ENCODE results near the gene SDHAF1. TPM values are rescaled to one million over a fixed set of nuclear protein-coding genes. Genes with fewer than 3 reads are reported as not detected.
A peak's percentile ranks its signal among the peaks of the same experiment; 100 is the strongest.

The SDHAF1 gene
- total RNA-seq, 1 donor from 2014 or later = 25.3 TPM

DNA sequence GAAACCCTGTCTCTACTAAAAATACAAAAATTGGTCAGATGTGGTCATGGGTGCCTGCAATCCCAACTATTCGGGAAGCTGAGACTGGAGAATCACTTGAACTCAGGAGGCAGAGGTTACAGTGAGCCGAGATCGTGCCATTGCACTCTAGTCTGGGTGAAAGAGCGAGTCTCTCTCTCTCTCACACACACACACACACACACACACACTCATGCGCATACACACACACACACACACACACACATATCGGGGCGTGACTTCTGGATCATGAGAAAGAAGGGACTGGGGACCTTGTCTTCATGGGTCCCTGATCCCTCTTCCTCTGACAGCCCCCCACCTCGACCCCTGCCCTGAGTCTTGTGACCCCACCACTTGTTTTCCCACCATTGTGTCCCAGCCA, 11.8 kb upstream of the SDHAF1 start:
- TF ChIP-seq, protein P1, sequence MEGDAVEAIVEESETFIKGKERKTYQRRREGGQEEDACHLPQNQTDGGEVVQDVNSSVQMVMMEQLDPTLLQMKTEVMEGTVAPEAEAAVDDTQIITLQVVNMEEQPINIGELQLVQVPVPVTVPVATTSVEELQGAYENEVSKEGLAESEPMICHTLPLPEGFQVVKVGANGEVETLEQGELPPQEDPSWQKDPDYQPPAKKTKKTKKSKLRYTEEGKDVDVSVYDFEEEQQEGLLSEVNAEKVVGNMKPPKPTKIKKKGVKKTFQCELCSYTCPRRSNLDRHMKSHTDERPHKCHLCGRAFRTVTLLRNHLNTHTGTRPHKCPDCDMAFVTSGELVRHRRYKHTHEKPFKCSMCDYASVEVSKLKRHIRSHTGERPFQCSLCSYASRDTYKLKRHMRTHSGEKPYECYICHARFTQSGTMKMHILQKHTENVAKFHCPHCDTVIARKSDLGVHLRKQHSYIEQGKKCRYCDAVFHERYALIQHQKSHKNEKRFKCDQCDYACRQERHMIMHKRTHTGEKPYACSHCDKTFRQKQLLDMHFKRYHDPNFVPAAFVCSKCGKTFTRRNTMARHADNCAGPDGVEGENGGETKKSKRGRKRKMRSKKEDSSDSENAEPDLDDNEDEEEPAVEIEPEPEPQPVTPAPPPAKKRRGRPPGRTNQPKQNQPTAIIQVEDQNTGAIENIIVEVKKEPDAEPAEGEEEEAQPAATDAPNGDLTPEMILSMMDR (IDR thresholded peaks at IDR 0.05; ENCODE audit: insufficient read depth, low read length, severe bottlenecking) = no peak
- FAIRE-seq = no peak
- peaks cover 3% of the 10 kb centered on the region for H3K27me3 ChIP-seq (ENCODE audit: control insufficient read depth, insufficient read depth, low read length)
- DNase-seq (ENCODE audit: low read depth) = no peak
- H3K36me3 ChIP-seq (ENCODE audit: control insufficient read depth, insufficient read depth, low read length) = no peaks in the 10 kb centered on the region
- H3K4me3 ChIP-seq (ENCODE audit: low read depth, low read length) = no peak overlapping the region

DNA sequence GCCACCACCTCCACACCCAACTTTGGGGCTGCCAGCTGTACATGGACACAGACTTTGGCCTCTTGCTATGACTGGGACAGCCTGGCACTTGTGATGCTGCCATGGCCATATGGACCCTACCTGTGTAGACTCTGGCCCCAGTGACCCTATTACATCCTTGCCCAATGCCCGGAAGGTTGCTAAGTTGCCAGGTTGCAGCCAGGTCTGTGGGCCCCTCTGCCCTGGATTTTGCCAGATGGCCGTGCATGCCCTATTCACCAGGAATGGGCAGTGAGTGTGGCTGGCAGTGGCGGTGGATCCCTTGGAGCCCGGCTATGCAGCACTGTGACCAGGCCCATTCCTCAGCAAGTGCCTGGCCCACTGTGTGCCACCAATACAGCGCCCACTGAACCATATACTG, 8.9 kb upstream of the SDHAF1 start:
- no peak overlapping the region for H3K4me3 ChIP-seq (ENCODE audit: low read depth, low read length)
- H3K27me3 ChIP-seq (ENCODE audit: control insufficient read depth, insufficient read depth, low read length) = peaks cover 3% of the 10 kb centered on the region
- FAIRE-seq = no peak
- no peak for DNase-seq (ENCODE audit: low read depth)
- H3K36me3 ChIP-seq (ENCODE audit: control insufficient read depth, insufficient read depth, low read length) = no peaks in the 10 kb centered on the region
- TF ChIP-seq, protein P1 (IDR thresholded peaks at IDR 0.05; ENCODE audit: insufficient read depth, low read length, severe bottlenecking) = no peak

DNA sequence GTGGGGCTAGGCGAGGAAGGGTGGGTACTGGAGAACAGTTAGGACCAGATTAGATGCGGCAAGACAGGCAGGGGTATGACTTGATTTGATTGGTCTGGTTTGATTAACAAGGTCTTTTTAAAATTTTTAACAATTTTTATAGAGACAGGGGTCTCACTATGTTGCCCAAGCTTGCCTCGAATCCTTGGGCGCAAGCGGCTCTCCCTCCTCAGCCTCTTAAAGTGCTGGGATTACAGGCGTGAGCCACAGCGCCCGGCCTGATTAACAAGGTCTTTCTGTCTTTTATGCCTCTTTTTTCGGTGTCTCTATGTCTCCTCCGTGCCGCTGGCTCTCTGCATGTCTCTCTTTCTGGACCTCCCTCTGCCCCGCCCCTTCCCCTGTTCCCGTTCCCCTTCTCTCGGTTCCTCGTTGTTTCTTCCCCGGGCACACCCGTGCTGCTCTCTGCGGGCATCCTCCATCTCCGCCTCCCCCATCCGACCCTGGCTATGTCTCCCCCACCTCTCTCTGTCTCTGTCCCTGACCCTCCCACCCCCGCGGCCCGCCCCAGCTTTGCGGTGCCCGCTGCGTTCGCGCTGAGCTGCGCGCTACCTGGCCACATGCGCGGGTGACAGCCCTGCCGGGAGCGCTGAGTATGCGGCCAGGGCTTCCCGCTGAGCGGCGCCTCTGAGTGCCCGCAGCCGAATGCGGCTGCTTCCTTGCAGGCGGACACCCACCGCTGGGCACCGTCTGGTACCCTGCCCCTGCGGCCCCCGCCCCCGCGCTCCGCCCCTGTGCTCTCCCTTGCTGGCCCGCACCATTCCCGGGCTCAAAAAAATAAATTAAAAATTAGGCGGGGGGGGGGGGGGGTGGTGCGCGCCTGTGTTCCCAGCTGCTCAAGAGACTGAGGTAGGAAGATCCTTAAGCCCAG, 8.1 kb upstream of the SDHAF1 start:
- FAIRE-seq (no peak), DNase-seq (ENCODE audit: low read depth) (no peak)
- TF ChIP-seq, protein P1 (IDR thresholded peaks at IDR 0.05; ENCODE audit: insufficient read depth, low read length, severe bottlenecking) = peak; percentile 17
- Histone ChIP-seq H3K36me3 (ENCODE audit: control insufficient read depth, insufficient read depth, low read length) (no peaks in the 10 kb centered on the region), H3K27me3 (ENCODE audit: control insufficient read depth, insufficient read depth, low read length) (peaks cover 3% of the 10 kb centered on the region), H3K4me3 (ENCODE audit: low read depth, low read length) (peak overlapping the region; percentile 17)

- H3K36me3 ChIP-seq (ENCODE audit: control insufficient read depth, insufficient read depth, low read length) = no peaks in the 10 kb centered on the region
- FAIRE-seq (no peak), DNase-seq (ENCODE audit: low read depth) (no peak)
- H3K27me3 ChIP-seq (ENCODE audit: control insufficient read depth, insufficient read depth, low read length) = peaks cover 3% of the 10 kb centered on the region
- TF ChIP-seq, protein P1 (IDR thresholded peaks at IDR 0.05; ENCODE audit: insufficient read depth, low read length, severe bottlenecking) = no peak
- H3K4me3 ChIP-seq (ENCODE audit: low read depth, low read length) = no peak overlapping the region
Observed at GRCh38 chr19:35987571-35987896, 7.5 kb upstream of the SDHAF1 start.

GRCh38 chr19:35988824-35989223, 6.2 kb upstream of the SDHAF1 start:
- TF ChIP-seq, protein P1 (IDR thresholded peaks at IDR 0.05; ENCODE audit: insufficient read depth, low read length, severe bottlenecking) = no peak
- FAIRE-seq (no peak), DNase-seq (ENCODE audit: low read depth) (no peak)
- H3K36me3 ChIP-seq (ENCODE audit: control insufficient read depth, insufficient read depth, low read length) = no peaks in the 10 kb centered on the region
- H3K4me3 ChIP-seq (ENCODE audit: low read depth, low read length) = no peak overlapping the region
- H3K27me3 ChIP-seq (ENCODE audit: control insufficient read depth, insufficient read depth, low read length) = peaks cover 3% of the 10 kb centered on the region

Data from bronchial epithelial cell (primary cell).